SU-DHL-6 (cell line): ENCODE data around the gene TM7SF3.

Experiments
- CTCF ChIP-seq: fragments of 200-600 bp; sonication (generic); IDR thresholded peaks from one replicate; pipeline ENCODE4 v1.5.1; 2017; ENCODE audit warnings: antibody characterized with exemption, mild to moderate bottlenecking, low read length, moderate library complexity; ENCODE audit not compliant: insufficient read depth, poor library complexity, severe bottlenecking
- EZH2phosphoT487 ChIP-seq: fragments of 200-600 bp; sonication (generic), shearing (Covaris generic); conservative IDR thresholded peaks from 2 replicates; pipeline ENCODE4 v1.6.1; 2018; ENCODE audit warnings: mild to moderate bottlenecking, antibody characterized with exemption, low read length, moderate library complexity, mixed read lengths

GRCh38 chr12:27034607-27035293, 20.6 kb upstream of the TM7SF3 start:
- TF ChIP-seq CTCF (no peak), EZH2phosphoT487 (no peak)
